SJSA1 (cell line): ENCODE measurements around the gene MOSMO. TPM values are rescaled to one million over a fixed set of nuclear protein-coding genes. Genes with fewer than 3 reads are reported as not detected.
"Not testable (repeated sequence)": the region's sequence is repeated elsewhere in the genome, so short reads cannot be mapped to it uniquely, and the experiment has no call there.

Source experiments
- DNase-seq, 2 experiments: peaks; one replicate each; pipeline ENCODE4 v3.0.0-alpha.2; 2015 to 2020; ENCODE audit warnings: low spot score in 2 of 2, low read depth in 1 of 2
- H3K27ac ChIP-seq: fragments of 250-450 bp; sonication (Bioruptor Pico); 2 replicates; pipeline ENCODE4 v1.5.1; 2020; ENCODE audit warnings: mild to moderate bottlenecking, moderate library complexity
- H3K27me3 ChIP-seq: fragments of 250-450 bp; sonication (Bioruptor Pico); replicated peaks from 2 replicates; pipeline ENCODE4 v1.5.1; 2020; ENCODE audit warnings: mild to moderate bottlenecking, moderate library complexity
- H3K36me3 ChIP-seq: fragments of 250-450 bp; sonication (Bioruptor Pico); 2 replicates; pipeline ENCODE4 v1.5.1; 2020; ENCODE audit warnings: mild to moderate bottlenecking
- H3K4me1 ChIP-seq: fragments of 250-450 bp; sonication (Bioruptor Pico); replicated peaks from 2 replicates; pipeline ENCODE4 v1.6.1; 2021; ENCODE audit warnings: mild to moderate bottlenecking
- H3K4me3 ChIP-seq: fragments of 250-450 bp; sonication (Bioruptor Pico); 2 replicates; pipeline ENCODE4 v1.5.1; 2020; ENCODE audit warnings: mild to moderate bottlenecking
- H3K9me3 ChIP-seq: fragments of 250-450 bp; sonication (Bioruptor Pico); replicated peaks from 2 replicates; pipeline ENCODE4 v1.5.1; 2020; ENCODE audit warnings: mild to moderate bottlenecking
- total RNA-seq: library from RNA; depleted of rRNA; stranded (reverse); fragments of >200 nt; shearing (Covaris generic); gene quantifications from 2 replicates; pipeline ENCODE4 v1.2.3, GENCODE V29; 2014

Gene MOSMO
- total RNA-seq, 1 experiment from 2014 or later, result 30.3 TPM

DNA sequence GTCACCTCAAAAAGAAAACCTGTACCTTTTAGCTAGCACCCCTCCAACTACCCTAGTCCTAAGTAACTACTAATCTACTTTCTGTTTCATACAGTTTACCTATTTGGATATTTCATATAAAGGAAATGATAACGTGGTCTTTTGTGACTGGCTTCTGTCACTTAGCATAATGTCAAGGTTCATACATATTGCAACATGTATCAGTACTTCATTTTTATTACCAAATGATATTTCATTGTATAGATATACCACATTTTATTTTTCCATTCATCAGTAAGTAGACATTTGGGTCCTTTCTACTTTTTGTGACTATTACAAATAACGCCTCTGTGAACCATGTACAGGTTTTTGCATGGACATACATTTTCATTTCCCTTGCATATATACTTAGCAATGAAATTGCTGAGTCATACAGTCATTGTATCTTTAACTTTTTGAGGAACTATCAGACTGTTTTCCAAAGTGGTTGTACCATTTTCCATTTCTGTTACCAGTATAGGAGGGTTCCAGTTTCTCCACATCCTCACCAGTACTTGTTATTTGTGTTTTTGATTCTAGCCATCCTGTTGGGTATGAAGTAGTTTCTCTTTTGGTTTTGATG, 23.7 kb downstream of the MOSMO start:
- H3K27ac ChIP-seq, result no peak overlapping the region
- DNase-seq, result no peak
- no peaks in the 10 kb centered on the region for H3K9me3 ChIP-seq
- peaks cover 24% of the 10 kb centered on the region for H3K4me1 ChIP-seq
- peaks cover 25% of the 10 kb centered on the region for H3K36me3 ChIP-seq
- H3K4me3 ChIP-seq, result no peak overlapping the region
- H3K27me3 ChIP-seq, result no peaks in the 10 kb centered on the region

DNA sequence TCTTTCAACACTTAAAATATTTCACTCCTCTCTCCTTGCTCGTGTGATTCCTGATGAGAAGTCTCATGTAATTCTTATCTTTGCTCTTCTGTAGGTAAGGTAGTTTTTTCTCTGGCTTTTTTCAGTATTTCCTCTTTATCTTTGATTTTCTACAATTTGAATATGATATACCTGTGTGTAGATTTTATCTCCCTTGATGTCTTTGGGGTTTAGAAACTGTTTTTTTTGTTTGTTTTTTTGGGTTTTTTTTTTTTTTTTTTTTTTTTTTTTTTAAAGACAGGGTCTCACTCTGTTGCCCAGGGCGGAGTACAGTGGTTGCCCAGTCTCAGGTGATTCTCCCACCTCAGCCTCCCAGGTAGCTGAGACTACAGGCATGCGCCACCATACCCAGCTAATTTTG, 26.6 kb downstream of the MOSMO start:
- Histone ChIP-seq H3K4me1 (no peaks in the 10 kb centered on the region), H3K4me3 (no peak overlapping the region), H3K36me3 (peaks cover 37% of the 10 kb centered on the region), H3K27me3 (no peaks in the 10 kb centered on the region), H3K9me3 (no peaks in the 10 kb centered on the region), H3K27ac (no peak overlapping the region)
- DNase-seq, result no peak

DNA sequence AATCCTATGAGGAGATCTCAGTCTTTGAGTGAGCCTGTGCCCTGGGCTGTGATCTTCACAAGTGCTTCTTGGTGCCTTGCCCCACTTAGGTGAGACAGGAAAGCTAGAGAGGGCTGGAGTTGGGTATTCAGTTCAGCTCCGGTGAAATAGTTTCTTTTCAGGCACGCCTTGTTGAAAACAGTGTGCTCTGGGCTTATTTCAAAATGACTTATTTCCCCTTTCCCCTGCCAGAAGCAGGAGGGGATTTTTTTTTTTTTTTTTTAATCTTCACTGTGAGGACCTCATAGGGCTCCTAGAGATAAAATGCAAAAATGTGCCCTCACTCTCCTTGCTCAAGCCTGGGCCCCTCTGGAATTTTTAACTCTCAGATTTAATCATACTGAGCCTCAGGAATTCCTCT, 27.2 kb downstream of the MOSMO start:
- Histone ChIP-seq H3K4me3 (no peak overlapping the region), H3K36me3 (peaks cover 34% of the 10 kb centered on the region), H3K27ac (no peak overlapping the region), H3K4me1 (no peaks in the 10 kb centered on the region), H3K27me3 (no peaks in the 10 kb centered on the region), H3K9me3 (no peaks in the 10 kb centered on the region)
- no peak for DNase-seq

DNA sequence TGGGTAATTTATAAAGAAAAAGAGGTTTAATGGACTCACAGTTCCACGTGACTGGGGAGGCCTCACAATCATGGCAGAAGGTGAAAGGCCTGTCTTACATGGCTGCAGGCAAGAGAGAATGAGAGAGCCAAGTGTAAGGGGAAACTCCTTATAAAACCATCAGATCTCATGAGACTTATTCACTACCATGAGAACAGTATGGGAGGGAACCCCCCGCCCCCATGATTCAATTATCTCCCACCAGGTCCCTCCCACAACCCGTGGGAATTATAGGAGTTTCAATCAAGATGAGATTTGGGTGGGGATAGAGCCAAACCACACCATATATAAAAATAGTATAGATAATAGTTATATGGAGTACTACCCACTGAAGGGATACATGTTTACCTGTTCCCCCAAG, 36.0 kb downstream of the MOSMO start:
- not testable (repeated sequence) for H3K9me3 ChIP-seq, DNase-seq, H3K4me1 ChIP-seq, H3K27ac ChIP-seq, H3K27me3 ChIP-seq, H3K4me3 ChIP-seq
- H3K36me3 ChIP-seq, result peaks cover 13% of the 10 kb centered on the region

DNA sequence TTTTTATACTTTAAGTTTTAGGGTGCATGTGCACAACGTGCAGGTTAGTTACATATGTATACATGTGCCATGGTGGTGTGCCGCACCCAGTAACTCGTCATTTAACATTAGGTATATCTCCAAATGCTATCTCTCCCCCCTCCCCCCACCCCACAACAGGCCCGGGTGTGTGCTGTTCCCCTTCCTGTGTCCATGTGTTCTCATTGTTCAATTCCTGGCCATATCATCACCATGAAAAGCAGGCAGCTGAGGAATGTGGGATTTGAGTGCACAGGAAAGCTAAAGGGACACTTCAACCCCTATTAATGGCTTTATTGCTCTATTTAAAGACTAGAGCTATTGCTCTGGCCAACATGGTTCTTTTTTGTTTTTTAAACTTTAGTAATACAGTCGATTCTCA, 38.0 kb downstream of the MOSMO start:
- H3K4me3 ChIP-seq, H3K9me3 ChIP-seq, H3K27ac ChIP-seq, H3K27me3 ChIP-seq, DNase-seq: not testable (repeated sequence)
- peaks cover 11% of the 10 kb centered on the region for H3K36me3 ChIP-seq
- H3K4me1 ChIP-seq, result peaks cover 13% of the 10 kb centered on the region

DNA sequence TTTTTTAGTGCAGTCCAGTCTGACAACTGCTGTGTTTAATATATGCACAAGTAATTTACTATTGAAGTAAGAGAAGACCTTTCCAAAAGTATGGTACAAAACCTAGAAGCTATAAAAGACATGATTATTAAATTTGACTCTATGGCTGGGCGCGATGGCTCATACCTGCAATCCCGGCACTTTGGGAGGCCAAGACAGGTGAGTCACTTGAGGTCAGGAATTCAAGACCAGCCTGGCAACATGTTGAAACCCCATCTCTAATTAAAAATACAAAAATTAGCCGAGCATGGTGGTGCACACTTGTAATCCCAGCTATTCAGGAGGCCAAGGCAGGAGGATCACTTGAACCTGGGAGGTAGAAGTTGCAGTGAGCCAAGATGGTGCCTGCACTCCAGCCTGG, 43.1 kb downstream of the MOSMO start:
- DNase-seq, result no peak

DNA sequence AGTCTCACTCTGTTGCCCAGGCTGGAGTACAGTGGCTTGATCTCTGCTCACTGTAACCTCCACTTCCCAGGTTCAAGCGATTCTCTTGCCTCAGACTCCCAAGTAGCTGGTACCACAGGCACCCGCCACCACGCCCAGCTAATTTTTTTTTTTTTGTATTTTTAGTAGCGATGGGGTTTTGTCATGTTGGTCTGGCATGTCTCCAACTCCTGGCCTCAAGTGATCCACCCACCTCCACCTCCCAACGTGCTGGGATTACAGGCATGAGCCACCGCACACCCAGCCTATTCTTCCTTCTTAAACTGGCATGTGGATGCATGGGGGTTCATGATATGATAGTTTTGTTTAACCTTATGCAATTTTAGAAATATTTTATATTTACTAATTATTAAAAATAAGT, 45.1 kb downstream of the MOSMO start:
- H3K36me3 ChIP-seq, result peaks cover 14% of the 10 kb centered on the region
- H3K4me1 ChIP-seq, result 0 out of 2 replicates have a peak, but pooled peaks cover 7% of the 10 kb centered on the region
- no peak overlapping the region for H3K27ac ChIP-seq
- H3K9me3 ChIP-seq, result no peaks in the 10 kb centered on the region
- no peaks in the 10 kb centered on the region for H3K27me3 ChIP-seq
- H3K4me3 ChIP-seq, result no peak overlapping the region
- no peak for DNase-seq

More for the DNA sequence above, 43.1 kb downstream of the MOSMO start:
- no peak overlapping the region for H3K4me3 ChIP-seq
- H3K36me3 ChIP-seq, result peaks cover 12% of the 10 kb centered on the region
- H3K27ac ChIP-seq, result no peak overlapping the region
- peaks cover 10% of the 10 kb centered on the region for H3K4me1 ChIP-seq
- H3K9me3 ChIP-seq, result no peaks in the 10 kb centered on the region
- no peaks in the 10 kb centered on the region for H3K27me3 ChIP-seq

DNA sequence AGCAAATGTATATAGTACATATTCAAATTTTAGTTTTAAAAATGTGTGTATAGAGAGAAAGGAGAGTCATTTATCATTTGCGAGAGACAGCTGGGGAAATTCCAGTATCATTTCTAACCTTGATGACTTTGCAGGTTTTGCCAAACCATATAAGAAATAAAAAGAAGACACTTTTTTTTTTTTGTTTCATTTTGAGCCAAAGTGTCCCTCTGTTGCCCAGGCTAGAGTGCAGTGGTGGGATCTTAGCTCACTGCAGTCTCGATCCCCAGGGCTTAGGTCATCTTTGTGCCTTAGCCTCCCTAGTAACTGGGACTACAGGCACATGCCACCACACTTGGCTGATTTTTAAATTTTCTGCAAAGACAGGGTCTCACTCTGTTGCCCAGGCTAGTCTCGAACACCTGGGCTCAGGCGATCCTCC, 46.0 kb downstream of the MOSMO start:
- no peak for DNase-seq
- Histone ChIP-seq H3K4me3 (no peak overlapping the region), H3K9me3 (no peaks in the 10 kb centered on the region), H3K27ac (no peak overlapping the region), H3K27me3 (no peaks in the 10 kb centered on the region), H3K4me1 (0 out of 2 replicates have a peak, but pooled peaks cover 6% of the 10 kb centered on the region), H3K36me3 (peaks cover 14% of the 10 kb centered on the region)

DNA sequence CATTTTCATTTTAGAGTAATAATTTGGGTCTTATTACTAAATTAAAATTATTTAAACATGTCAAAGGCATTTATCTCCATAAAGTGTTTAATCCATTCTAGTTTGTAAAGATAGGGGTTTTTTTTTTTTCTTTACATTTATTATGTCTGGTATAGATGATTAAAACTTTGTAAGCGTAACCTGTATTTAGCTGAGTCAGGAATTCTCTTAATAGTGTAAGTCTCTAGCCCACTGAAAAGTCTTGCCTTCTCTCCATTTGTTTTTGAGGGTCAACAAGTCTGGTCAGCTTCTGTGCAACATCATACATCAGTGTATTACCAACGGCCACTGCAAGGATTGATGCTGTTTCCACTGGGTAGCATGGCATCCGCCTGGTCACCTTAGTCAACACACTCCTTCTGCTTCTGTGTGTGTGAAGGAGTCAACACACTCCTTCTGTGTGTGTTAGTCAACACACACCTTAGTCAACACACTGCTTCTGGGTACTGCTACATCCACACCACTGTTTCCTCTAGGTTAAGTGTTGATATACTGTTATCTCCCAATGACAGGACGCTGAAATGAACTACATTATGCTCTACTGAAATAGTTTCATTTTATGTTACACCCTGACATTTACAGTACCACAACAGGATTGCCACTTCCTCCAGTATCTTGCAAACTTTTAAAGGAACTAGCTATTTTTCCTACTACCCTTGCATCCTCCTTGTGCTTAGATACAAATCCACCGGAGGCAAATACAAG, 47.1 kb downstream of the MOSMO start:
- H3K4me3 ChIP-seq, result no peak overlapping the region
- H3K27ac ChIP-seq, result no peak overlapping the region
- H3K4me1 ChIP-seq, result no peaks in the 10 kb centered on the region
- H3K9me3 ChIP-seq, result no peaks in the 10 kb centered on the region
- H3K36me3 ChIP-seq, result peaks cover 14% of the 10 kb centered on the region
- no peaks in the 10 kb centered on the region for H3K27me3 ChIP-seq
- DNase-seq, result no peak

DNA sequence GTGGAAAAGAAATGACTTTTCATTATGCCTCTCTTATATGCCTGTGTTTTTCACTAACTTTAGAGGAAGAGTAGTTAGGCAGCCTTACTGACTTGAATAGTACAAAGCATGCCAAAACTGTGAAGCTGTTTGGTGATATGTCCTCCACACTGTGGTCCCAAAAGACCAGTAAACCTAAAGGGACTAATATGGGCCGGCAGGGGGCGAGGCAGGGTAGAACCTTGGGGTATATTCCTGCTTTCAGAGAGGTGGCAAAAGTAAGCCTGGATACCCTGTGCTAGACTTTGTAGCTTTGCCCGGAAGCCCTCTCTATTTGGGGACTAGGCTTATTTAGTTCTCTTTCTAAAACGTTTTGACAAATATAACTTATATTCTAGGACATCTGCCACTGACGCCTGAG, 48.0 kb downstream of the MOSMO start:
- no peak for DNase-seq
- Histone ChIP-seq H3K27ac (no peak overlapping the region), H3K27me3 (no peaks in the 10 kb centered on the region), H3K4me3 (no peak overlapping the region), H3K9me3 (no peaks in the 10 kb centered on the region), H3K4me1 (no peaks in the 10 kb centered on the region), H3K36me3 (peaks cover 14% of the 10 kb centered on the region)

DNA sequence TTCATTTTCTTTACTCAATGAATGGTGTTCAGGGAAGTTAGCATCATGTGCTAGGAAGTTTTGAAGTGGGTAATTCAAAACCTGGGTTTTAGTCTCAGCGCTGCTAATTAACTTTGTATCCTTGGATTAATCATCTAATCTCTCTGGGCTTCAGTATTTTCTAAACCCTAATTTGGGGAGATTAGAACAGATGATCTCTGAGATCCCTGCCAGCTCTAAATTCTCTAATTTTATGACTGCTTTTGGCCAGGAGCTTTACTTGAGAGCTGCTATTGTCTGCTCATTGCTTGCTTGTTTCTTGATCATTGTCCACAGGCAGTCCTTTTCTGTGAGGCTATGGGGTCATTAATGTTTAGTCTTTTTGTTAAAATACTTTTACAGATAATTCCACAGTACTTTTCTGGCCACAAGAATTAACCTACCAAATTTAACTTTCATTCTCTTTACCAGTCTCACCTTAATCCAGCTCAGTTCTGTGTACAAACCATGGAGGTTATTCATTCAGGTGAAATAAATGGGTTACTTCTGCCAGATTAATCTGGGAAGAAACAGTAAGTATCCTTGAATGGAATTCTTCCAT, 56.1 kb downstream of the MOSMO start:
- no peaks in the 10 kb centered on the region for H3K27me3 ChIP-seq
- no peak for DNase-seq
- peaks cover 5% of the 10 kb centered on the region; the same call in 1 of the 2 replicates for H3K4me1 ChIP-seq
- H3K9me3 ChIP-seq, result peaks cover 3% of the 10 kb centered on the region; the same call in 1 of the 2 replicates
- no peak overlapping the region for H3K27ac ChIP-seq
- no peak overlapping the region for H3K4me3 ChIP-seq
- H3K36me3 ChIP-seq, result peaks cover 20% of the 10 kb centered on the region

DNA sequence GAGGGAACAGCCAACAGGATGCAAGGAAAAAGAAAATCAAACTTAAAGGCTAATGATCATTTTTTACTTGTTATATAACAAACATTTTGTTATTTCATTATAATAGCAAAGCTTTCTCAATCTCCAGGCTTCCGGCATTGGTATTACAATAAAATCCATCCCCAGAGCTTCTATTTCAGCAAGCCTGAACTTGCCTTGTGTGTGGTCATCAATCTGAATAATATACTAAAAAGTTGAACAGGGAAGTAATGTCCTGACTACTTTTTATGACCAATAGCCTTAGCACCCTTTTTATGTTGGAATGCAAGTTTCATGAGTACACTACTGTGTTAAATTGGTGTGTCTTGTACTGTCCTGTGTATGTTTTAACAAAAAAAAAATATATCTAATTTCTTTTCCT, 57.3 kb downstream of the MOSMO start:
- H3K9me3 ChIP-seq, result peaks cover 3% of the 10 kb centered on the region; the same call in 1 of the 2 replicates
- H3K4me3 ChIP-seq, result no peak overlapping the region
- peaks cover 5% of the 10 kb centered on the region; the same call in 1 of the 2 replicates for H3K4me1 ChIP-seq
- H3K27ac ChIP-seq, result no peak overlapping the region
- peaks cover 20% of the 10 kb centered on the region for H3K36me3 ChIP-seq
- DNase-seq, result no peak
- no peaks in the 10 kb centered on the region for H3K27me3 ChIP-seq

DNA sequence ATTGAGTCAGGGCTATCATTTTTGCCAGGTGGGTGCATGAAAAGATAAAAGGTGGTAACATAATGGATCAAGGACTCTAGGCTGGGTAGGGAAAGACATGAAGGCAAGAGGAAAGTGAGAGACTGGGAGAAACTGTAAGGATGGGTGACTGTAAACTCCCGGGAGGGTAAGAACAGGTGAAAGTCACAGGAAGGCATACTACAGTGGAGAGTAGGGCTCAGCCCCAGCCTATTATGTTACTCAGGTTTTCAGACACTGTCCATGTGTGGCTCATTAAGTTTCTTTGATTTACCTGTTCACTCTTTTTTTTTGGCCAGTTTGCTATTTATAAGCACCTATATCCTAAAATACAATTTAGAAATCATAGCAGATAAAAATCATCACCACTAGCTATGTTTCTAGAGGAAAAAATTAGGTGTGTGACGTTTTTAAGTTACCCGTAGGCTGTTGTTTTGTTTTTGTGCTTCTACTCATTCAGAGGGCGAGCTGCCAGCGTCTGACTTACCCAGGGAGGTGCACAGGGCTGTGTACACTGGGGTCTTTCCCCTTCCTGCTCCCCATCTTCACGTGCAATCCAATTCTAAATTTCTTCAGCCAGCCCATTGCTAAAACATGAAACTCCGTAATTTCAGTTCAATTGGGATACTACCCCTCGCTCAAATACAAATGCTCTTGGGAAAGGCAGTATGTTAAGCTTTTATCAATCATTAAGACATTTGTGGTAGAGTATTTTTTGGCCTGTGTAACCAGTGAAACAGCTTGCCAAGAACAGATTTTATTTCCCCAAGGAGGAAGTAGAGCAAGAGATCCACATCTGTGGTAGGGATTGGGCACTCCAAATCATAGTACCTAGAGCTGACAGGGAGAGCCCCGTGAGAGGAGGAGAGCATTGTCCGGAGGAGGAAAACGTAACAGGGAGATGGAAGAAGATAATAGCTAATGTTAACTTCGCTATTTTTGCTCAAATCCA, 62.7 kb downstream of the MOSMO start:
- H3K27ac ChIP-seq, result no peak overlapping the region
- DNase-seq, result no peak
- H3K4me3 ChIP-seq, result no peak overlapping the region

More for the DNA sequence above, 62.7 kb downstream of the MOSMO start:
- Histone ChIP-seq H3K9me3 (peaks cover 3% of the 10 kb centered on the region; the same call in 1 of the 2 replicates), H3K27me3 (no peaks in the 10 kb centered on the region), H3K36me3 (peaks cover 16% of the 10 kb centered on the region), H3K4me1 (peaks cover 30% of the 10 kb centered on the region)
